Type B pancreatic cell (in vitro differentiated cells): ENCODE results near the gene UBL4A. TPM values are rescaled to one million over a fixed set of nuclear protein-coding genes. Genes with fewer than 3 reads are reported as not detected.

Source experiments
- DNase-seq: peaks from one replicate; pipeline ENCODE4 v3.0.0; 2021; ENCODE audit warnings: mixed read lengths; ENCODE audit not compliant: unreplicated experiment; ENCODE audit errors: extremely low spot score
- H3K27ac Mint-ChIP-seq: 2 replicates; pipeline ENCODE4 v1.8.0; 2021; ENCODE audit warnings: mild to moderate bottlenecking, mixed read lengths
- H3K27me3 Mint-ChIP-seq: 2 replicates; pipeline ENCODE4 v1.8.0; 2021; ENCODE audit warnings: mixed read lengths
- H3K36me3 Mint-ChIP-seq: 2 replicates; pipeline ENCODE4 v1.8.0; 2021; ENCODE audit warnings: mixed read lengths
- H3K4me1 Mint-ChIP-seq: one replicate; pipeline ENCODE4 v1.8.0; 2021; ENCODE audit warnings: mixed read lengths; ENCODE audit not compliant: unreplicated experiment
- H3K4me3 Mint-ChIP-seq: 2 replicates; pipeline ENCODE4 v1.8.0; 2021; ENCODE audit warnings: mild to moderate bottlenecking, mixed read lengths
- H3K9me3 Mint-ChIP-seq: 2 replicates; pipeline ENCODE4 v1.8.0; 2021; ENCODE audit warnings: mixed read lengths
- CTCF ChIP-seq: fragments of 200-600 bp; sonication (generic); conservative IDR thresholded peaks from 2 replicates; pipeline ENCODE4 v1.5.0; 2021; ENCODE audit warnings: antibody characterized with exemption, mild to moderate bottlenecking
- microRNA-seq: library from miRNA; unstranded; fragments of <30 nt; microRNA quantifications from one replicate; pipeline ENCODE4, GENCODE V29; 2020
- total RNA-seq: library from RNA; stranded (reverse); gene quantifications from 2 replicates; pipeline ENCODE4 v1.2.1, GENCODE V29; 2021; ENCODE audit warnings: low replicate concordance

Gene UBL4A
- total RNA-seq, 1 donor from 2014 or later, result 23.3 TPM

DNA sequence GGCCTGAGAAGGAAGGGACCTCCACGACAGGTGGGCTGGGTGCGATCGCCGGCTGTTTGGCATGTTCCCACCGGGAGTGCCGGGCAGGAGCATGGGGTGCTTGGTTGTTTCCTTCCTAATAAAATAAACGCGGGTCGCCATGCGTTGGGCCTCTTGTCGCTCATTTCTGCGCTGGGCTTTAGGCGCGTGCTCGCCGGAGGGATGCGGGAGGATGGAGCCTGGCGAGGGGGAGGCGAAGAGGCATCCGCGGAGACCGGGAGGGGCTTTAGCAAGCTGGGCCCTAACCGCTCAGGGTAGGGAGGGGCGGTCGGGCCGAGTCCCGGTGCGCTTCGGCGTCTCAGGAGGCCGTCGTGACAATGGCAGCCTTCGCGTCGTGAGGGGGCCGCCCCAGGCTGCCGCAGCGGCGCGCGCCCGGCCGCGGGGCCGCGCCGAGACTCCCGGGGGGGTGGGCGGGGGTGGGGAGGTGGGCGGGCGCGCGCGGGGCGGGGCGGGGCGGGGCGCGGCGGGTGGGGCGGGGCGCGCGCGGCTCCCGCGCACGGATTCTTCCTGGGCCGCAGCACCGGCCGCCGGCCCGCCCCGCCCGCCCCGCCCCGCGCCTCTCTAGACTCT, 49.9 kb downstream of the UBL4A start:
- Mint-ChIP-seq H3K4me3 (peak overlapping the region; percentile 84), H3K36me3 (no peaks in the 10 kb centered on the region), H3K27ac (peak overlapping the region; percentile 82), H3K27me3 (no peaks in the 10 kb centered on the region), H3K9me3 (no peaks in the 10 kb centered on the region), H3K4me1 (peaks cover 7% of the 10 kb centered on the region)
- no peak for DNase-seq
- TF ChIP-seq CTCF, result no peak

DNA sequence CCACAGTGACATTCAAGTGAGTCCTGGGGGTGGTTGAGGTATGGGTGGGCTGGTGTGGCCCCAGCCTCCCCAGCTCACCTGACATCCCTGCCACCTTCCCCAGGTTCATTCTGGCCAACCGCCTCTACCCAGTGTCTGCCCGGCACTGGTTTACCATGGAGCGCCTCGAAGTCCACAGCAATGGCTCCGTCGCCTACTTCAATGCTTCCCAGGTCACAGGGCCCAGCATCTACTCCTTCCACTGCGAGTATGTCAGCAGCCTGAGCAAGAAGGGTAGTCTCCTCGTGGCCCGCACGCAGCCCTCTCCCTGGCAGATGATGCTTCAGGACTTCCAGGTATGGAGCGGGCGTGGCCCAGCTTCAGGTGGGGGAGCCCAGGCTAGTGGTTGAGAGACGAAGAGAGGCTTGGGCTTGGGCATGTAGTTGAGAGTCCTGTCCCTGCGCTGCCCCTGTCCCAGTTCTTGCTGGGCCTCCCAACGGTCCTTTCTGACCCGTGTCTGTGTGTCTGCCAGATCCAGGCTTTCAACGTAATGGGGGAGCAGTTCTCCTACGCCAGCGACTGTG, 51.2 kb downstream of the UBL4A start:
- H3K27ac Mint-ChIP-seq, result no peak overlapping the region
- no peak for DNase-seq
- H3K9me3 Mint-ChIP-seq, result no peaks in the 10 kb centered on the region
- no peak overlapping the region for H3K4me3 Mint-ChIP-seq
- peaks cover 7% of the 10 kb centered on the region for H3K4me1 Mint-ChIP-seq
- peaks cover 6% of the 10 kb centered on the region for H3K36me3 Mint-ChIP-seq
- TF ChIP-seq CTCF, result no peak
- H3K27me3 Mint-ChIP-seq, result no peaks in the 10 kb centered on the region

DNA sequence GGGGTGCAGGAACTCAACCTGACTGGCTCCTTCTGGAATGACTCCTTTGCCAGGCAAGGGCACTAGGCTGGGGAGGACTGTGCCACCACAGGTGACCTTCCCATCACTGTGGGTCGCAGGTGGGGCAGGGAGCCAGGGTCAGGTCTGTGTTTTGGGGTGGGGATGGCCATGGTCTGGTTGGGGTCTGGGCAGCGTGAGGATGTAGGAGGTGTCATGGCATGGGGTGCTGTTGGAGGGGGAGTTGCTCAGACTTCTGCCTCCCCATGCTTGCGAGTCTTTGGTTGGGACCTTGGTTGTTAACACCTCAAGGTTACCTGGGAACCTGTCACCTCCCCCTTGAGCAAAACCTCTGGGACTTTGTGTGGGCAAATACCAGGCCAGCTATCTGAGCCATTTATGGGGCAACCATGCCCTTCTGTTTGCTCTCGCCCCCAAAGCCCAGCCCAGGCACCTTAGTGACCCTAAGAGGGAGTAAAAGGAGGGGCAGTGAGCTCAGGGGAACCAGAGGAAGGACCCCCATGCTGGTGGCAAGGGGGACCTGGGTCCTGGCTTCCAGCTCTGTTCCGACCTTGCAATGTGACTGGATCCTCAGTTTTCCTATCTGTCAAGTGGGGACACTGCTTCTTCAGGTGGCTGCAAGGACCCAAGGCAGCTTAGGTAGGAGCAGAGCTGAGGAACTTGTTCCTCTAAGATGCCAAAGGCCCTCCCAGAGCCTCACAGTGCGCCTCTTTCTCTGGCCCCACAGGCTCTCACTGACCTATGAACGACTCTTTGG, 51.8 kb downstream of the UBL4A start:
- no peaks in the 10 kb centered on the region for H3K9me3 Mint-ChIP-seq
- no peak for TF ChIP-seq CTCF
- DNase-seq, result no peak
- no peak overlapping the region for H3K4me3 Mint-ChIP-seq
- H3K27me3 Mint-ChIP-seq, result no peaks in the 10 kb centered on the region
- peaks cover 7% of the 10 kb centered on the region for H3K4me1 Mint-ChIP-seq
- peaks cover 6% of the 10 kb centered on the region for H3K36me3 Mint-ChIP-seq
- H3K27ac Mint-ChIP-seq, result no peak overlapping the region

Small RNA genes within 50 kb of the gene (microRNA-seq; reads per million reads assigned to microRNA genes)
- 5.0 reads per million, percentile 18 among the genes with 10 or more reads in this experiment for gene MIR6858

Other genes starting within 250 kb of the UBL4A start
- gene OPN1MW3, start 229.0 kb downstream of the UBL4A start, total RNA-seq, result not detected in 2 replicates
- gene TEX28, start 191.5 kb downstream of the UBL4A start, total RNA-seq, result not detected in 2 replicates
- gene TKTL1, start 190.8 kb downstream of the UBL4A start, total RNA-seq, result 0.56 TPM in 1 of 2 replicates, not detected in the other
- 806 and 851 TPM in 2 replicates for gene FLNA, start 112.0 kb downstream of the UBL4A start, total RNA-seq
- 56.7 and 62.7 TPM in 2 replicates for gene EMD, start 107.3 kb downstream of the UBL4A start, total RNA-seq
- 2,880 and 3,042 TPM in 2 replicates for gene RPL10, start 88.2 kb downstream of the UBL4A start, total RNA-seq
- gene DNASE1L1, start 77.4 kb downstream of the UBL4A start, total RNA-seq, result 13.3 and 14.4 TPM in 2 replicates
- 30.5 and 46.1 TPM in 2 replicates for gene TAFAZZIN, start 75.1 kb downstream of the UBL4A start, total RNA-seq
- 105 and 159 TPM in 2 replicates for gene ATP6AP1, start 57.9 kb downstream of the UBL4A start, total RNA-seq
- gene GDI1, start 49.5 kb downstream of the UBL4A start, total RNA-seq, result 105 and 159 TPM in 2 replicates
- 59.2 and 63.8 TPM in 2 replicates for gene FAM50A, start 42.5 kb downstream of the UBL4A start, total RNA-seq
- gene PLXNA3, start 28.3 kb downstream of the UBL4A start, total RNA-seq, result 62.9 and 85.1 TPM in 2 replicates
- gene LAGE3, start 7.3 kb downstream of the UBL4A start, total RNA-seq, result 12.9 and 15.9 TPM in 2 replicates
- 13.0 and 23.0 TPM in 2 replicates for gene SLC10A3, start 4.0 kb upstream of the UBL4A start, total RNA-seq
- 34.1 and 35.9 TPM in 2 replicates for gene FAM3A, start 29.6 kb upstream of the UBL4A start, total RNA-seq
- gene G6PD, start 60.2 kb upstream of the UBL4A start, total RNA-seq, result 41.3 and 57.9 TPM in 2 replicates
- 14.6 and 15.5 TPM in 2 replicates for gene IKBKG, start 61.0 kb upstream of the UBL4A start, total RNA-seq
- not detected in 2 replicates for gene CTAG1A, start 98.5 kb upstream of the UBL4A start, total RNA-seq
- gene CTAG1B, start 132.7 kb upstream of the UBL4A start, total RNA-seq, result not detected in 2 replicates
- not detected in 2 replicates for gene CTAG2, start 167.0 kb upstream of the UBL4A start, total RNA-seq